Right renal pelvis (tissue), 4 donors: ENCODE results near the gene MYOD1. TPM values are rescaled to one million over a fixed set of nuclear protein-coding genes. Genes with fewer than 3 reads are reported as not detected.

Experiments used
- DNase-seq, 4 donors: peaks; one replicate each; pipeline ENCODE4 v3.0.0-alpha.2; 2013; ENCODE audit warnings: low read depth in 4 of 4, low spot score in 3 of 4, missing footprints in 1 of 4
- polyA plus RNA-seq, 4 donors: library from polyadenylated mRNA; unstranded; fragments of 120-200 nt; gene quantifications; one replicate each; pipeline ENCODE4 v1.2.1, GENCODE V29; 2013; ENCODE audit not compliant: insufficient read length in 4 of 4

Gene MYOD1
- polyA plus RNA-seq, 4 donors: not detected

DNA sequence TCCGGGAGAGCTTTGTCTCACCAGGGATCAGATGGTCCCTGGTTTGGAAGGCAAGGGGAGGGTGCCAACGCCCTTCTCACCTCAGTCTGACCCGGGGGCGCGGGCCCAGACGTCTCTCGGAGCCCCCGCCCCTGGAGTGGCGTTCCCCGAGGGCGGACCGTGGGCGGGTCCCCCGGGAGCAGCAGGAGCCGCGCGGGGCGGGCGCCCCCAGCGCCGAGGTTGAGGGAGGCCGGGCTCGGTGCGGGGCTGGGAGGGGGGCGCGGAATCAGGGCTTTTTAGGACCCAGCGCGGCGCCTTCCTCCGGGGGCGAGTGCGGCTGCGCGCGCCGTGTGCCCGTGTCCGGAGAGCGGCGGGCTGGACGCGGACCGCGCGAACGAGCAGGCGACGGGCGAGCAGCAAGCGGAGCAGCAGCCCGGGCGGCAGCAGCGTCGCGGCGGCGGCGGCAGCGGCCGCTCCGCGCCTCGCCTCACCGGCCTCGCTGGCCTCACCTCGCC lies 15.1 kb downstream of the MYOD1 start, which contains the start of gene KCNC1:
KCNC1 (plus strand) TSS at position 364 of the 494 bp plus-strand sequence. CDS start 1,222 bp downstream, outside the sequence.
- DNase-seq: no peak

- DNase-seq: peak; percentile 57 to 81 (median 77)
Observed at GRCh38 chr11:17734986-17735817, 15.8 kb downstream of the MYOD1 start.

- DNase-seq: no peak
Observed at GRCh38 chr11:17735818-17736578, 16.6 kb downstream of the MYOD1 start.

DNA sequence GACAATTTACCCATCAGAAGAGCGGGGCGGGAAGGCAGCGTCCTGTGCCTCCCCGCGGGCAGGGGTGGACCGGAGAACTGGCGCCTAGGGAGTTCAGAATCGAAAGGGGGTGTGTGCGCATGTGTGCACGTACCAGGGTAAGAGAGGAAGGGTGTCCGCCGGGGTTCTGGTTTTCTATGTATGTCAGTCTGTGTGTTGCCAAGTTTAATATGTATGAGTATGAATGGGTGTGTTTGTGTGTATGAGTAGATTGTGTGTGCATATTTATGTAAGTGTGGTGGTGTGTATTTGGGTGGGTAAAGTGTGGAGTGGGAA lies 17.2 kb downstream of the MYOD1 start:
- DNase-seq: no peak

GRCh38 chr11:17736930-17737817 lies 17.8 kb downstream of the MYOD1 start:
- DNase-seq: no peak

GRCh38 chr11:17738151-17738973 lies 19.0 kb downstream of the MYOD1 start:
- DNase-seq: no peak

GRCh38 chr11:17739945-17740338 lies 20.6 kb downstream of the MYOD1 start:
- no peak for DNase-seq

DNA sequence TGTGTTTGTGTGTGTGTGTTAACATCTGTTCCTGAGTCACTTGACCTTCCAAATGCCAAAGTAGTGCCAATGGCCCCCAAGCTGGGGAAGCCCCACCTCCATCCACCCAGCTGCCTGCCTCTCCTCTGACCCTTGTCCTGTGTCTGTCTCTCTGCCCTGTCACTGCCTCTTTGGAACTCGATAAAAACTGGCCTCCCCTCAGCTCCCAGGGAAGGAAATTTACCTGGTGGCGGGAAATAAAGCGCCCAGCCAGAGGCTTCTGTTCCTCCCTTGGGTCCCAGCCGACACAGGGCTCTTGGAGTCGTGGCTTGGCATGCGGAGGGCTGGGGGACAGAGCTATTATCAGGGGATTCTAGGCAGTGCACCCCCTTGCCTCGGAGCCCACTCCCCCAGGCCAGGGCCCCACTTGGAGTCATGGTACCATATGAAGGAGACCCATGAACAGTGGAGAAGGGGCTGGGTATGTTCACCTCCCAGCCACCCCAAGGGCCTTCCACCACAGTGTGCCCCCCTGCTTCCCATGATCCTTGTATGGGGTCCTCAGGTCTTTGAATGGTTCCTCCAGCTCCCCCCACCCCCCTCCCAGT lies 21.4 kb downstream of the MYOD1 start:
- no peak for DNase-seq

DNA sequence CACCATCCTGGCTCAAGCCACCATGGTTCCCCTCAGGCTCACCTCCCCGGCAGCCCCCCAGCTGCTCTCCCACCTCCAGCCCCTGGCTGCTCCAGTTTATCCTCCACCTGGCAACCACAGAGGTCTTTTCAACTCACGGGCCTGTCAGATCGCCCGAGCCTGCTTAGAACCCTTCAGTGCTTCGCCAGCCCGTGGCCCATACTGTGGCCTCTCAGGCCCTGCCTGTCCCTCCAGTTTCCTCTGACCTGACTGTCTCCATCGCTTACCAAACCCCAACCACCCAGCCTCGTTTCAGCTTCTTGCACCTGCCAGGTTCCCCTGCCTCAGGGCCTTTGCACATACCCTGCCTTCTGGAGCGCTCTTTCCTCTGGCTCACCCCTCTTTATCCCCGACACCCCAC lies 22.1 kb downstream of the MYOD1 start:
- no peak for DNase-seq

DNA sequence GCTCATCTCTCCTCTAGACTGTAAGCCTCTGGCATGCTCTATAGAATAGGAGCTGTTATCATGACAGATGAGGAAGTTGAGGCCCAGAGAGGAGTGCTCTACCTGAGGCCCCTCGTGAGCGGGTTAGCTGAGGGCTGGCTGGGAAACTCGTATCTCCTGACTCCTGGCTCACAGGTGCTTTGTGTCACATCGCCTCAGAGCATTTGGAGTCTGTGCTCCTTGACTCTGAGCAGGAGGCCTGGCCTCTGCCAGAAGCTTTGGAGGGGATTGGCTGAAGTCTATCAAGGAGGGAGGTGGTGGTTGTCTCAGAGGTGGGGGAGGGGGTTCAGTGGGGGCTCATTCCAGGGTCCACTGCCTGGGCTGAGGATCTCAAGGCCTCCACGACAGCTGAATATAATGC lies 22.6 kb downstream of the MYOD1 start:
- DNase-seq: no peak

DNA sequence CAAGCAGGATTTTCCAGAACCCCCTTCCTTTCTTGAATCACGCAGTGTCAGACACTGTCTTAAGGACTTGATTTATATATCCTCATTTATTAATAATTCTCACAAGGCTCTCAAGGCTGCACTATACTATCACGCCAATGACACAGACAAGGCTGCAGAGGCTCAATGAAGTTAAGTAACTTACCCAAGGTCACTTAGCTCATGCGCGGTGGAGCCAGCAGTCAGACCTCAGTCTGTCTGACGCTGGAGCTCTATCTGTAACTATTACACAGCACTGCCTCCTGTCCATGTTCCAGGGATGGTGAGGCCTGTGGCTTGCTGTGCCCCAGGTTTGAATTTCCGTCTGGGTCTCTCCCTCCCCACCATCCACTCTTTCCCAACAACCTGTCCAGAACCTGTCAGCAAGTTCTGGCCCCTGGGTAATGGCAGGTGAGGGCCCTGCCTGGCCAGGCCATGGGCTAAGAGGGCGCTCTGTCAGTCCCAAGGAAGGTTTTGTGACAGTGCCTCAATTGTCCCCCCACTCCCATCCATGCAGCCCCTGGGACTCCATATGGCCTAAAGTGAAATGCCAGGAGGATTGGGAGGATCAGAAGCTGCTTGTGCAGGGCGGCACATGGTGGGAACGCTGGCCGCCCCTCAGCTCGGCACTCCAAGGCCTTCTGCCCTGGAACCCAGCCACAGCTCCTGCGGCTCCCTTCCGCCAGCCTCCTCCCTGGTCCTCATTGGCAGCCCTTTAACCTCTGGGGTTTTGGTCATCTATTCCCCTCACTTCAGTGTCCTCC lies 23.8 kb downstream of the MYOD1 start:
- DNase-seq: no peak

- no peak for DNase-seq
Observed at GRCh38 chr11:17743808-17744119, 24.4 kb downstream of the MYOD1 start.

- no peak for DNase-seq
Observed at GRCh38 chr11:17744151-17744940, 25.0 kb downstream of the MYOD1 start.

GRCh38 chr11:17745023-17745772 lies 25.8 kb downstream of the MYOD1 start:
- no peak for DNase-seq

DNA sequence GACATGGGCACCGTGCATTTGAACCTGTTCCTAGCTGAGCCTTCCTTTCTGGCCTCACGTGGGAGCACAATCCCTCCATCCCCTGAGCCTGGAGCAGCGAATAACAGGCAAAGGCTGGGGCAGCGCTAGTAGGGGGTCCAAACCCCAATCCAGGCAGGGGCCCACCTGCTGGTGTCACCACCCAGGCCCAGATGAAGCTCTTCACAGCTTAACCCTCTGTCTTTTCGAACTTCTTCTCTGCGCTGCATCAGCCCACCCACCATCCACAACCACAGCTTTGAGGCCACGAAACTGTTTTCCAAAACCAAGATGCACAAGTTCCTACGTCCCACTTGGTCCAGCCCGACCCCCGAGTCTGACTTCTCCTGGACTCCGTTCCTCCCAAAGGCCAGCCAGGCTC lies 26.7 kb downstream of the MYOD1 start:
- no peak for DNase-seq

GRCh38 chr11:17747131-17747955 lies 28.0 kb downstream of the MYOD1 start:
- no peak for DNase-seq

DNA sequence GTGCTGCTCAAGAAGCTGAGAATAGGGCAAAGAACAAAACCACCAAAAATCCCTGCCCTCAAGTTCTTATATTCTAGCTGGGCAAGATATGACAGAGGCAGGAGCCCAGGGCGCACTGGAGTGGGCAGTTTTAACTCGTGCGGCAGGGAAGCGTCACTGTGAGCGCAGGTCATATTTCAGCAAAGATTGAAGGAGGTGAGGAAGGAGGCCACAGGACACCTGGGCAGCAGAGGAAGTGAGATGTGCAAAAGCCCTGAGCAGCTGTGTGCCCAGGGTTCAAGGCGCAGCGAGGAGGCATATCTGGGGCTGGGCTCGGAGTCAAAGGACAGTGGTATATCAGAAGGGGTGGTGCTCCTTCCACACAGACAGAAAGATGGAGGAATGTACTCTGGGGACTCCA lies 28.7 kb downstream of the MYOD1 start:
- DNase-seq: no peak
